Activated T-cell treated with anti-CD3 and anti-CD28 coated beads, Interleukin-2, amount 50 U/mL, for 4 hours (primary cell): ENCODE results near the gene MLYCD. TPM values are rescaled to one million over a fixed set of nuclear protein-coding genes. Genes with fewer than 3 reads are reported as not detected.

Experiments used
- ATAC-seq, 2 donors: fragments of 200-7000 bp; cut with Tn5 transposase; one replicate each; pipeline ENCODE4 v1.10.0; 2021
- DNase-seq: peaks from one replicate; pipeline ENCODE4 v3.0.0-alpha.2; 2020
- H3K27me3 Mint-ChIP-seq: one replicate; pipeline ENCODE4 v1.8.0; 2021; ENCODE audit warnings: low read depth, mixed read lengths
- H3K36me3 Mint-ChIP-seq: one replicate; pipeline ENCODE4 v1.8.0; 2022; ENCODE audit warnings: mixed read lengths; ENCODE audit not compliant: insufficient read depth
- H3K4me1 Mint-ChIP-seq: one replicate; pipeline ENCODE4 v1.8.0; 2021; ENCODE audit warnings: low read depth, mixed read lengths
- H3K4me3 Mint-ChIP-seq: one replicate; pipeline ENCODE4 v1.8.0; 2021; ENCODE audit warnings: mild to moderate bottlenecking, moderate library complexity, mixed read lengths
- H3K9me3 Mint-ChIP-seq: one replicate; pipeline ENCODE4 v1.8.0; 2021; ENCODE audit warnings: mixed read lengths
- total RNA-seq, 3 donors: library from RNA; stranded (reverse); gene quantifications; one replicate each; pipeline ENCODE4 v1.2.1, GENCODE V29; 2021

MLYCD gene
- total RNA-seq = 1 to 10 TPM; 1.8 to 2.1 (median 1.9) TPM

DNA sequence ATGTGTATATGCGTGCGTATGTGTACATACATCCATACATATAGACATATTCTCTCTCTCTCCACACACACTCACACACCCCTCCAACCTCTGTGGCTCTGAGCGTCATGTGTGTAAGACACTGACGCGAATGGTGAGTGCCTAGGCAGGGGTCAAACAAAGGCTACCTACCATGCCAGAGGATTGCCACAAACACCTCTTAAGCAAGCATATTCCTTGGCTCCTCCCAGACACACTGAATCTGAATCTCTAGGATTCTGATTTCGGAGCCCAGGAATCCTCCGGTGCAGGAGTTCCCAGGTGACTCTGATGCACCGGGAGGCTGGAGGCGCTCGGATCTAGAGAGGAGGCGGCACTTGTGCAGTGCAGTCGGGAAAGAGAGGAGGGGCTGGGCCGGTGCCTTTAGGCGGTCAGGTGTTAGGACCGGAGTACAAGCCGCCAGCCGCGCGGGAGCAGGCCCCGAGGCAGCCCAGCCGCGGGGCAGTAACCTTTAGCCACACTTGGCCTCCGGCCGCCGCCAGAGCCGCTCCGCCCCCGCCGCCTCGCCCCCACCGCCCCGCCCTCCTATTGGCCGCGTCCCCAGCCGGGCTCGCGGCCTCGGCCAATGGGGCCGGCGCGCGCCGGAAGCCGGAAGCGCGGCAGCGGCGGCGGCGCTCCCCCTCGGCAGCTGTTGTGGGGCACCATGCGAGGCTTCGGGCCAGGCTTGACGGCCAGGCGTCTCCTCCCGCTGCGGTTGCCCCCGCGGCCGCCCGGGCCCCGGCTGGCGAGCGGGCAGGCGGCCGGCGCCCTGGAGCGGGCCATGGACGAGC is at the start of gene MLYCD:
TSS of gene MLYCD (plus strand) at position 653 of the 809 bp plus-strand sequence. CDS start at position 683, 30 bp downstream.
- DNase-seq (peak; percentile 57), ATAC-seq (peak; percentile 97 to 98)
- no peaks in the 10 kb centered on the region for H3K36me3 Mint-ChIP-seq
- peak within 1 kb of the TSS; percentile 96 for H3K4me3 Mint-ChIP-seq
- no peaks in the 10 kb centered on the region for H3K9me3 Mint-ChIP-seq
- H3K4me1 Mint-ChIP-seq = peaks cover 35% of the 10 kb centered on the region
- peaks cover 7% of the 10 kb centered on the region for H3K27me3 Mint-ChIP-seq

- H3K4me1 Mint-ChIP-seq = no peaks in the 10 kb centered on the region
- H3K27me3 Mint-ChIP-seq = peaks cover 11% of the 10 kb centered on the region
- ATAC-seq = no peak
Observed at GRCh38 chr16:83849421-83849820, 49.5 kb upstream of the MLYCD start.

GRCh38 chr16:83850947-83851346 is 48.0 kb upstream of the MLYCD start:
- H3K4me1 Mint-ChIP-seq = no peaks in the 10 kb centered on the region
- H3K9me3 Mint-ChIP-seq = no peaks in the 10 kb centered on the region
- peaks cover 11% of the 10 kb centered on the region for H3K27me3 Mint-ChIP-seq
- no peak for ATAC-seq
- H3K4me3 Mint-ChIP-seq = no peak overlapping the region
- DNase-seq = no peak
- H3K36me3 Mint-ChIP-seq = no peaks in the 10 kb centered on the region

More at GRCh38 chr16:83849421-83849820, 49.5 kb upstream of the MLYCD start:
- Mint-ChIP-seq H3K9me3 (no peaks in the 10 kb centered on the region), H3K36me3 (no peaks in the 10 kb centered on the region), H3K4me3 (no peak overlapping the region)
- no peak for DNase-seq

DNA sequence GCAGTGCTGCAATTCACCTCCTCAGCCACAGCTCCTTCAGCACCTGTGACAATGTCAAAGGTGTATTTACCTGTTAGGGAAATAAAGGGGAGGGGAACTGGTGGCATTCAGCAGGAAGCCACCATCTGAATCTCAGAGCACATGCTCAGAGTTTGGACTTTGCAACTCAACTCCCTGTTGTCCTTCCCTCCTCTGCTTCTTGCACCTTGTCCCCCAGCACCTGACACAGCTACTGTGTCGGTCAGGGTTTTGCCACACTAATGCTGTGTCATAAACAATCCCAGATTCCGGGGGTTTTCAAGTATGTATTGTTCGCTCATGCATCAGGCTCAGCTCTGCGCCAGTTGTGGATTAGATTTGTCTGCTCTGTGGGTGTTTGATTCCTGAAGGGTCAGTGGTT is 47.4 kb upstream of the MLYCD start:
- no peak for ATAC-seq
- Mint-ChIP-seq H3K36me3 (no peaks in the 10 kb centered on the region), H3K9me3 (no peaks in the 10 kb centered on the region), H3K4me1 (no peaks in the 10 kb centered on the region), H3K4me3 (no peak overlapping the region), H3K27me3 (peaks cover 11% of the 10 kb centered on the region)
- DNase-seq = no peak

DNA sequence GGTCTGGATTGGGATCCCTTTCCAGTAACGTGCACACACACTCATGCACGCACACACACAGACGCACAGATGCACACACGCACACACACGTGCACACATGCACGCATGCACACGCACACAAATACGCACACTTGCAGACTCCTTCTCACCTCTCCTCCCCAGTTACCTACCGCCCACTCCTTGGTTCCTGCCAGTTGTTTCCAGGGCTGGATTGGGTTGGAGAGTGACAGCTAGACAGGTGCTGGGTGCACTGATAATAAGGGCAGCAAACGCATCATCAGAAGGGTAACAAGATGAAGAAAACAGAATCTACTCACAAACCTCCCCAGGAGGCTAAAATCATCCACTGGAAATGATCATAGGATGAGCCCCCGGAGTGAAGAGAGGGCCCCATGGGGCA is 46.1 kb upstream of the MLYCD start:
- H3K4me1 Mint-ChIP-seq = no peaks in the 10 kb centered on the region
- H3K9me3 Mint-ChIP-seq = no peaks in the 10 kb centered on the region
- peaks cover 6% of the 10 kb centered on the region for H3K27me3 Mint-ChIP-seq
- ATAC-seq = no peak
- H3K36me3 Mint-ChIP-seq = no peaks in the 10 kb centered on the region
- no peak for DNase-seq
- no peak overlapping the region for H3K4me3 Mint-ChIP-seq

DNA sequence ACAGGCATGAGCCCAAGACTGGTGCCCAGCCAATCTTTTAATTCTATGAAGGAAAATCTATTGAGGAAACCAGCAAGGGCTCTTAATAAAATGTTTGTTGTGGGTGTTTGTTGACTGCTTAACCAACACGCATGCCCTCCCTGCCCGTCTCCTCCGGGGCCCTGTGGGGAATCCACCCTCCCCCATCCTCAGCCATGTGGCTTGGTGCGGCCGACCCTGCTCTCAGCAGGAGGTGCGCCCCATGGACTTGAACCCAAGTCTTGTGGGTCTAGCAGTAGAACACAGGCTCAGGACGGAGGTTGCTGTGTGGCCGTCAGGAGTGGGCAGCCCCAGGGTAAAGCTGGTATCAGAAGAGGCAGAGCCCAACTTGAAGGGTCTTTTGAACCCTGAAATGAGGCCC is 45.1 kb upstream of the MLYCD start:
- DNase-seq = no peak
- peaks cover 8% of the 10 kb centered on the region for H3K27me3 Mint-ChIP-seq
- no peaks in the 10 kb centered on the region for H3K9me3 Mint-ChIP-seq
- ATAC-seq = no peak
- no peak overlapping the region for H3K4me3 Mint-ChIP-seq
- no peaks in the 10 kb centered on the region for H3K36me3 Mint-ChIP-seq
- H3K4me1 Mint-ChIP-seq = no peaks in the 10 kb centered on the region

GRCh38 chr16:83854420-83854819 is 44.5 kb upstream of the MLYCD start:
- Mint-ChIP-seq H3K27me3 (peaks cover 8% of the 10 kb centered on the region), H3K4me3 (no peak overlapping the region), H3K36me3 (no peaks in the 10 kb centered on the region), H3K9me3 (no peaks in the 10 kb centered on the region), H3K4me1 (no peaks in the 10 kb centered on the region)
- DNase-seq (no peak), ATAC-seq (no peak)

GRCh38 chr16:83856792-83857191 is 42.1 kb upstream of the MLYCD start:
- Mint-ChIP-seq H3K27me3 (peaks cover 3% of the 10 kb centered on the region), H3K36me3 (no peaks in the 10 kb centered on the region), H3K9me3 (no peaks in the 10 kb centered on the region), H3K4me1 (no peaks in the 10 kb centered on the region), H3K4me3 (no peak overlapping the region)
- DNase-seq (no peak), ATAC-seq (no peak)

DNA sequence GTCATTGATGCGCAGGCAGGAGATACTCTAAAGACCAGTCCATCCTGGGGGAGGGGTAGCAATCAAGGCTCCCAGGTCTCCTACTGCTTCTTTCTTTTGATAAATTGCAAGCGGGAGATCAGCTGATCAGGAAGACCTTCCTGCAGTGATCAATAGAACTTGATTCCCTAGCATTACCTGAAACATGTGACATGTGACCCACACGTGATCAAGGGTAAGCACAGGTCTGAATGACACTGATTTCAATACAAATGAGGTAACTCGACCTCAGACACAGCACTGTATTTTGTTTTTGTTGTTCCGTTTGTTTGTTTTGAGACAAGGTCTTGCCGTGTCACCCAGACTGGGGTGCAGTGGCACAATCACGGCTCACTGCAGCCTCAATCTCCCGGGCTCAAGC is 39.6 kb upstream of the MLYCD start:
- Mint-ChIP-seq H3K4me1 (no peaks in the 10 kb centered on the region), H3K9me3 (no peaks in the 10 kb centered on the region), H3K27me3 (peaks cover 5% of the 10 kb centered on the region), H3K36me3 (no peaks in the 10 kb centered on the region), H3K4me3 (no peak overlapping the region)
- ATAC-seq (no peak), DNase-seq (no peak)

DNA sequence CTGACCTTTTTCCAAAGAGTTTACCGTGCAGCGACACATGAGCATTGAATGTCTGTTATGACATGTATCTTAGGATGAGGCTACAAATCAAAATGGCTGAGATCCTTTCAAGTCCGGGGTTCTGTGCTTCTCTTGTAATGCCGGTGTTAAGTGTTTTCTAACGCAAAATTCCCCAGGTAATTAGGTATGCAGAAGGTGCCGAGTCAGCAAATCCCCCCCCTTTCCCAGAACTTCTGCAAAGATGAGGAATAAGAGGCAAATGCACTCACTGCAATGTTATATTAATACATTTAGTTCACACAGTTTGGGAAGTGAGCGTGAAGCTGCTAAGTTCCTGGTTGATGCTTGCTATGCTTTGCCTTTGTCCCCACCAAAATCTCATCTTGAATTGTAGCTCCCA is 36.3 kb upstream of the MLYCD start:
- no peaks in the 10 kb centered on the region for H3K4me1 Mint-ChIP-seq
- ATAC-seq = no peak
- DNase-seq = no peak
- no peak overlapping the region for H3K4me3 Mint-ChIP-seq
- peaks cover 9% of the 10 kb centered on the region for H3K9me3 Mint-ChIP-seq
- no peaks in the 10 kb centered on the region for H3K36me3 Mint-ChIP-seq
- peaks cover 15% of the 10 kb centered on the region for H3K27me3 Mint-ChIP-seq

GRCh38 chr16:83863682-83864081 is 35.2 kb upstream of the MLYCD start:
- H3K4me1 Mint-ChIP-seq = no peaks in the 10 kb centered on the region
- ATAC-seq (no peak), DNase-seq (no peak)
- H3K27me3 Mint-ChIP-seq = peaks cover 16% of the 10 kb centered on the region
- H3K36me3 Mint-ChIP-seq = no peaks in the 10 kb centered on the region
- H3K4me3 Mint-ChIP-seq = no peak overlapping the region
- peaks cover 9% of the 10 kb centered on the region for H3K9me3 Mint-ChIP-seq

- no peak for ATAC-seq
- Mint-ChIP-seq H3K9me3 (peaks cover 9% of the 10 kb centered on the region), H3K4me1 (no peaks in the 10 kb centered on the region), H3K36me3 (no peaks in the 10 kb centered on the region), H3K4me3 (no peak overlapping the region), H3K27me3 (peaks cover 41% of the 10 kb centered on the region)
- no peak for DNase-seq
Observed at GRCh38 chr16:83870830-83871229, 28.1 kb upstream of the MLYCD start.

DNA sequence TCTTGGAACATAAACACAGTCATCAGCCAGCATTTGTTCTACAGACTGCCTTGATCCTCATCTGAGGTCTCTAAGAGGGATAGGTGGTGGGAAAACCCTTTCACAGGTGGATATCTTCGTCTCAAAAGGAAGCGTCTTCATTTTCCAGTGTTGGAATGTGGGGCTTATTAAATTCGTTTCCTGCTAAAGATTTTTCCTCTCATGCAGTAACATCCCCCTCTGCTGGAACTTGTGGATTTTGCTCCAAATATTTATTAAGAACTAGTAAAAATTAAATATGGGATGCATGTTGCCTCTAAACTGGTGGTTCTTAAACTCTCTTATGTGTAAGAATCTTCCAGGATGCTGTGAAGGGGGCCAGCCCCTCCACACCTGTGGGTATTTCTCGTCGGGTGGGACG is 20.1 kb upstream of the MLYCD start:
- no peak for ATAC-seq
- H3K4me3 Mint-ChIP-seq = no peak overlapping the region

DNA sequence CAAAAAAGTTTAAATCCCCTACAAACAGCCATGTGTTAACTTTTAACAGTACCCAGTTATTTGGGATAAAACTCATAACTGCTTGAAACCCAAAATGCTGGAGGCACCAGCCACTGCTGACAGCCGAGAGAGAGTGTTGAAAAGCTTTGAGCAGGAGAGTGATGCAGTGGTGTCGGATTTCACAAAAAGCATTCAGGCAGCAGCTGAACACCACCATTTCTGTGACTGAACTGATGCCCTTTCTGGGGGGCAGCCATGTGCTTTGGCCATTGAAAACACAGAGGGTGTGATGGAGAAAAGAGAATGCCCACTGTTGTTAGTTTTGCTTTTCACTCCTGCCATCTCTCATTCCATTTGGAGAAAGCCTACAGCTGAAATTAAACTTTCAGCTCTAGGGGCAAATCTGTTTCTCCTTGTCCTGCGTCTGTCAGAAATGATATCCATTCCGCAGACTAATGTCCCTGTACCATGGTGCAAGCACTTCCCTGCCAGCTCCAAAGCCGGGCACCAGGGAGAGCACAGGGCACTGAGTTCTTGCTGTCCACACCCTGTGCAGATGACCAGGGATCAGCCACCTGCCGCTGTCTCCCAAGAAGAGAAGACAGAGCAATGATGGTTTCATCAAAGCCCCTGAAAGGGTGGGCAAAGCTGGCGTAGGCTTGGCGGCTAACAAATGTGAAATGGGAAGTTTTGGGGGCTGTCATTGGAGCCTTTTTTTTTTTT is 16.6 kb upstream of the MLYCD start:
- Mint-ChIP-seq H3K4me3 (no peak overlapping the region), H3K27me3 (peaks cover 6% of the 10 kb centered on the region), H3K4me1 (no peaks in the 10 kb centered on the region), H3K9me3 (no peaks in the 10 kb centered on the region), H3K36me3 (no peaks in the 10 kb centered on the region)
- DNase-seq (no peak), ATAC-seq (no peak)

More for the DNA sequence above, 20.1 kb upstream of the MLYCD start:
- Mint-ChIP-seq H3K9me3 (no peaks in the 10 kb centered on the region), H3K36me3 (no peaks in the 10 kb centered on the region), H3K27me3 (peaks cover 18% of the 10 kb centered on the region), H3K4me1 (no peaks in the 10 kb centered on the region)
- DNase-seq = no peak
